ENCODE measurements around the gene CYP2D6.

- TF ChIP-seq POLR2A (IDR thresholded peaks at IDR 0.05) (no peak), CTCF (IDR thresholded peaks at IDR 0.05) (no peak), POLR2AphosphoS5 (IDR thresholded peaks at IDR 0.05) (no peak), EP300 (IDR thresholded peaks at IDR 0.05) (no peak)
Measured at GRCh38 chr22:42178910-42179519, 48.4 kb upstream of the CYP2D6 start.
